Upper lobe of left lung (tissue), 6 donors: ENCODE measurements around the gene PRR33. TPM values are rescaled to one million over a fixed set of nuclear protein-coding genes. Genes with fewer than 3 reads are reported as not detected.

Experiments used
- ATAC-seq, 2 donors: fragments of 200-7000 bp; cut with Tn5 transposase; one replicate each; pipeline ENCODE4 v1.9.1; 2022; ENCODE audit warnings: mild to moderate bottlenecking in 2 of 2, moderate library complexity in 2 of 2; ENCODE audit not compliant: low FRiP score in 2 of 2
- DNase-seq, 2 donors: peaks; one replicate each; pipeline ENCODE4 v3.0.0-alpha.2; 2019 to 2020
- H3K27ac ChIP-seq, 4 donors: fragments of 200-600 bp; sonication (generic); one replicate each; pipeline ENCODE4 v1.5.1; 2016 to 2019
- H3K27me3 ChIP-seq, 4 donors: fragments of 200-600 bp; sonication (generic); one replicate each; pipeline ENCODE4 v1.5.1; 2017 to 2019
- H3K36me3 ChIP-seq, 4 donors: fragments of 200-600 bp; sonication (generic); one replicate each; pipeline ENCODE4 v1.5.1; 2016 to 2019
- H3K4me1 ChIP-seq, 4 donors: fragments of 200-600 bp; sonication (generic); one replicate each; pipeline ENCODE4 v1.5.1; 2018 to 2019
- H3K4me3 ChIP-seq, 4 donors: fragments of 200-600 bp; sonication (generic); one replicate each; pipeline ENCODE4 v1.5.1; 2017 to 2019; ENCODE audit warnings: mild to moderate bottlenecking in 2 of 4, moderate library complexity in 1 of 4
- H3K9me3 ChIP-seq, 4 donors: fragments of 200-600 bp; sonication (generic); one replicate each; pipeline ENCODE4 v1.5.1; 2018 to 2019
- EP300 ChIP-seq, 4 donors: sonication (generic); formaldehyde crosslinking; IDR thresholded peaks; one replicate each; pipeline ENCODE4 v1.5.1; 2017; ENCODE audit warnings: antibody characterized with exemption in 4 of 4, control low read depth in 2 of 4
- POLR2A ChIP-seq, 4 donors: fragments of 450-650 bp; IDR thresholded peaks; one replicate each; pipeline ENCODE4 v1.5.1; 2016 to 2017; ENCODE audit warnings: antibody characterized with exemption in 4 of 4, mild to moderate bottlenecking in 2 of 4
- POLR2AphosphoS5 ChIP-seq, 2 donors: sonication (generic); formaldehyde crosslinking; IDR thresholded peaks; one replicate each; pipeline ENCODE4 v1.5.1; 2017; ENCODE audit warnings: antibody characterized with exemption in 2 of 2
- WGBS, 2 donors: methylation state at CpG; one replicate each; pipeline ENCODE4 v1.1.5; 2017 to 2018; 5-methylcytosine and 5-hydroxymethylcytosine counted together
- total RNA-seq, 6 donors: library from RNA; depleted of rRNA in 4 of 6; stranded (reverse); fragments of >200 nt in 4 of 6; gene quantifications; one replicate each; pipeline versions ENCODE4 v1.1.0 to v1.2.1, GENCODE V29; 2016 to 2021
- TF ChIP-seq, protein P1 (sequence below), 6 experiments: fragments of 450-650 bp in 4 of 6; fragments of 200-600 bp in 2 of 6; sonication (generic) in 2 of 6; IDR thresholded peaks; one replicate each; pipeline ENCODE4 v1.5.1; 2016 to 2019; ENCODE audit warnings: antibody characterized with exemption in 6 of 6
- donor health status: DM: no; HTN: no; CAD: no; lungs with moderate emphysema.
- donor health status: DM: no; HTN: yes; CAD: no; lungs with severe emphysema.

The PRR33 gene
- total RNA-seq, 6 donors from 2014 or later, result not detected

DNA sequence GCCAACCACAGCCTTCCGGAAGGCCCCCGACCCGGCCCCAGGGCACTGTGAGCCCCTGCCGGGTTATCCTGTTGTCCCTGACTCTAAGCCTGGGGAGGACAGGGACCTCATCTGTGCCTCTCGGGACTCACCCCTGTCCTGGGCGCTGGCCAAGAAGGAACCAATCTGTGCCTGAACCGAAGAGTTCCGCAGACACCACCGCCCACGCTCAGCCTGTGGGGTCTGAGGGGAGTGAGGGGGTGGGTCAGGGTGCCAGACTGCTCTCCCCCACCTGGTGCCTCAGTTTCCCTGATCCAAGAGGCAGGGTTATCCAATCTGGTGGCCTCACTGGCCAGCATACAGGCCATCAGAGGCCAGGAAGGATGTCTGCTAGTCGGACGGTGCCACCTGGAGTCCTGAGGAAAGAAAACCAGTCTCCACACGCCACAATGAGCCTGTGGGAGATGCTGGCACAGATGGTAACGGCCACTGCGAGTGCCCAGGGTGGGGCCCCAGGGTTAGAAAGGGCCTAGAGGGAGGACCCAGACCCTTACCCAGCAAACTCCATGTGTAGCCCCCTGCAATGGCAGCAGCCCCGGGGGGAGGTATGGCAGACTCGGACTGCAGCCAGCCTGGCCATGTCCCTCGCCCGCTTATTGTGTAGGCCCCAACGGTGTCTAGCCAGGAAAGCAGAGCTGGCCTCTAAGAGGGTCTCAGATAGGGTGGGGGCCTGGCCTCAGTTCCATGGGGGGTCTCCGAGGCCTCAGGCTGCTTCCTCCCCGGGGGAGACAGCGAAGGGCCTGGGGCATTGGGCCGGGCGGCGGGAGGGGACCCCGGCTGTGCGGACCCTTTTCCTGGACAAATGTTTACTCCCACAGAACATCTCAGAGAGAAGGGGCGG lies 27.0 kb upstream of the PRR33 start:
- no peak overlapping the region for H3K27ac ChIP-seq
- peak in 1 of 2 donors; percentile 66 for DNase-seq
- ATAC-seq, result no peak

DNA sequence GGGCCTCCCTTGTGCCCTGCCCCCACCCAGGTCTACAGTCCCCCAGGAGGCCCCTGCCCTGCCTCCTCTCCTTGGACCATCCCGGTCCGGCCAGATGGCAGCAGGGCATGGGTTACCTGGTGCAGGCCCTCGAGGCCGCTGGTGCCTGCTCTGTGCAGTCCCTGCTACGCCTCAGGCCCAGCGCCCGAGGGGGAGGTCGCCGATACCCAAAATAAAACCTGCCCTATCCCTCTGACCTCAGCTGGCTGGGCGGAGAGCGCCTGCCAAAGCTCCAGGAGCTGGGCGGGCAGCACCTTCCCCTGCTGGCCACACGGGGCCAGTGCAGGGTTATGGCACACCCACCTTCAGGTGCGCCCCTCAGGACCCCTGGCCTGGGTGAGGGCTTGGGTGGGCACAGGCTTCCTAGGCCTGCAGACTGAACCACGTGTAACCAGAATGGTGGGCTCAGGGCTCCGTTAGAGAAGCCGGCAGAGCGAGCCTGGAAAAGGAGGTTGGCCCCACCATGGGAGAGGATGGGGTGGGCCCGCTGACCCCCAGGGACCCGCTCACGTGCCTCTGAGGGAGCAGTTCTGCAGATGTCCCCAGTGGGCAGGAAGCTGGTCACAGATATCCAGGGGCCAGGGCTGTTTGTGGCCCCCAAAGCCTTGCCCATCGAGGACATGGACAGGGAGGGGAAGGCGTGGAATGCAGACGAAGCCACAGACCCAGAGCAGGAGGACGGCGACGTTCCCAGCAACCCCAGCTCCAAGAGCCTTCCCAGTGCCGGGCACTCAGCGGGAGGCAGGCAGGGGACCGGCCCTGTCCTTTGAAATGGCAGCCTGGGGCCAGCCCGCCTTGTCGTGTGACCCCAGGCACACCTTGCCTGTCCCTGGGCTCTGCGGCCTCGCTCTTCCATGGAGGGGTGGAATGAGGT lies 26.1 kb upstream of the PRR33 start:
- WGBS, 2 donors, result 77% methylated on average over 19 to 33 of the region's 34 CpGs
- H3K27ac ChIP-seq, result no peak overlapping the region
- H3K4me3 ChIP-seq, result no peak overlapping the region
- DNase-seq (peak in 1 of 2 donors; percentile 73), ATAC-seq (peak in 1 of 2 donors; percentile 40)
- TF ChIP-seq, protein P1, sequence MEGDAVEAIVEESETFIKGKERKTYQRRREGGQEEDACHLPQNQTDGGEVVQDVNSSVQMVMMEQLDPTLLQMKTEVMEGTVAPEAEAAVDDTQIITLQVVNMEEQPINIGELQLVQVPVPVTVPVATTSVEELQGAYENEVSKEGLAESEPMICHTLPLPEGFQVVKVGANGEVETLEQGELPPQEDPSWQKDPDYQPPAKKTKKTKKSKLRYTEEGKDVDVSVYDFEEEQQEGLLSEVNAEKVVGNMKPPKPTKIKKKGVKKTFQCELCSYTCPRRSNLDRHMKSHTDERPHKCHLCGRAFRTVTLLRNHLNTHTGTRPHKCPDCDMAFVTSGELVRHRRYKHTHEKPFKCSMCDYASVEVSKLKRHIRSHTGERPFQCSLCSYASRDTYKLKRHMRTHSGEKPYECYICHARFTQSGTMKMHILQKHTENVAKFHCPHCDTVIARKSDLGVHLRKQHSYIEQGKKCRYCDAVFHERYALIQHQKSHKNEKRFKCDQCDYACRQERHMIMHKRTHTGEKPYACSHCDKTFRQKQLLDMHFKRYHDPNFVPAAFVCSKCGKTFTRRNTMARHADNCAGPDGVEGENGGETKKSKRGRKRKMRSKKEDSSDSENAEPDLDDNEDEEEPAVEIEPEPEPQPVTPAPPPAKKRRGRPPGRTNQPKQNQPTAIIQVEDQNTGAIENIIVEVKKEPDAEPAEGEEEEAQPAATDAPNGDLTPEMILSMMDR (IDR thresholded peaks at IDR 0.05), result peak; percentile 21 to 53 (median 40)
- no peak for TF ChIP-seq EP300 (IDR thresholded peaks at IDR 0.05)
- no peaks in the 10 kb centered on the region for H3K4me1 ChIP-seq
- H3K27me3 ChIP-seq, result no peaks in the 10 kb centered on the region
- no peaks in the 10 kb centered on the region for H3K36me3 ChIP-seq
- H3K9me3 ChIP-seq, result no peaks in the 10 kb centered on the region

More for the DNA sequence above, 27.0 kb upstream of the PRR33 start:
- H3K36me3 ChIP-seq, result no peaks in the 10 kb centered on the region
- H3K27me3 ChIP-seq, result no peaks in the 10 kb centered on the region
- no peak overlapping the region for H3K4me3 ChIP-seq
- no peaks in the 10 kb centered on the region for H3K9me3 ChIP-seq
- TF ChIP-seq EP300 (IDR thresholded peaks at IDR 0.05) (no peak), POLR2AphosphoS5 (IDR thresholded peaks at IDR 0.05) (no peak), POLR2A (IDR thresholded peaks at IDR 0.05) (no peak)
- TF ChIP-seq, protein P1 (IDR thresholded peaks at IDR 0.05), result no peak
- 89 to 91% methylated on average over 14 to 23 of the region's 29 CpGs for WGBS, 2 donors
- no peaks in the 10 kb centered on the region for H3K4me1 ChIP-seq

DNA sequence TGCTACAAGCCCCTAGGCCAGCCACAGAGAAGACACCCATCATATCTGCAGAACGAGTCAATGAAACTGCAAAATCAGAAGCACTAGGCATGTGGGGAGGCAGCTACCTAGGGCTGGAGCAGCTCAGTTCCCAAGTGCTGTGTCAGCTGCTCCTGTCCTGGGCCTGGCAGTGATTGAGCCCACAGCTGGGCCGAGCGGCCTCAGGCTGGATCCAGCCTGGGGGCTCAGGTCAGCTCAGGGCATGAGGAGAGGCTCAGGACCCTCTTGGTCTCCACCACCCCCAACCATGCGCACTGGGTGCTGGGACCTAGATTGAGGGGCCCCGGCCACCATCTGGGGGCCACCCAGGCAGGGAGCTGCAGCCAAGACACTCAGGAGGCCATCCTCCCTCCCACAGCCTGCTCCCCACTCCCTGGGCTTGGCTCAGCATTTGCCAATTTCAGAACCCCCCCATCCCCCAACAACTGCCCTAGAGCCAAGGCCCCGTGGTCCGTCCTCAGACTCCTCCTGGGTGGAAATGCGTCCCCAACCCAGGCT lies 25.4 kb upstream of the PRR33 start:
- Histone ChIP-seq H3K27ac (no peak overlapping the region), H3K36me3 (no peaks in the 10 kb centered on the region), H3K4me3 (no peak overlapping the region), H3K27me3 (no peaks in the 10 kb centered on the region), H3K9me3 (no peaks in the 10 kb centered on the region), H3K4me1 (no peaks in the 10 kb centered on the region)
- peak in 1 of 2 donors; percentile 48 for DNase-seq
- TF ChIP-seq EP300 (IDR thresholded peaks at IDR 0.05) (no peak), POLR2AphosphoS5 (IDR thresholded peaks at IDR 0.05) (no peak), POLR2A (IDR thresholded peaks at IDR 0.05) (no peak)
- TF ChIP-seq, protein P1 (IDR thresholded peaks at IDR 0.05), result no peak
- peak in 1 of 2 donors; percentile 22 for ATAC-seq
- 52 to 63% methylated on average over 4 to 8 of the region's 8 CpGs for WGBS, 2 donors

DNA sequence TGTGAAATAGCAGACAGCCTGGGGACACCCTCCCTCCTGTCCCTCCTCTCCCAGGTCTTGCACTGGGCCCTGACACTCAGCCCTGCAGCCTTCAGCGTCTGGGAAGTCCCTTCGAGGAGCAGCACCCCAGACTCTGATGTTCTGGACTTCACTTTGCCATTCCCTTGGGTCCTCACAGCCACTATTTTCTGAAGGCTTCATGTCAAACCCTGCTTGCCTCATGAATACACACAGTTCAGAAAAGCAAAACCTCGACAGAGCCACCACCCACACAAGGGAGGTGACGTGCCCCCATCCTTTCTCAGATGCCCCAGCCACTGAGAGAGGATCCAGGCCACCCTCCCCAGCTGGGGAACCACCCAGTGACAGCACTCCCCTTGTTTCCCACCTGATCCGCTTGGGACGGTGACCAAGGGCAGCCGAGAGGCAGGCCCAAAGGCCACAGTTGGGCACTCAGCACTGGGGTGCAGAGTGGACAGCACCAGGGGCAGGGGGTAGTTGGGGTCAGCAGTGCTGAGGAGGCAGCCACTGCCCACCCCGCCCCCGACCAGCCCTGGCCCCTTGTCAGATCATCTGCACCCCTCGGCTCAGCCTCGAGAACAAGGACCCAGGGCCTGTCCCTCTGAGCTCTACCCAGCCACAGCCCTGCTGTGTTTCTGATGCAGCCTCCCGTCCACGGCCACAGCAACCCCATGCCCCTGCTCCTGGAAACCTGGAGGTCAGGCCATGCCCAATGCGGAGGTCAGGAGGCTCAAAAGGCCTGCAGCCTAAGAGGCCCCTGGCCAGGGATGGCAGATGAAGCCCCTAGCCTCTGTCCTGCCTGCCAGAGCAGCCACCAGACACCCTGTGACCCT lies 24.7 kb upstream of the PRR33 start:
- Histone ChIP-seq H3K4me3 (no peak overlapping the region), H3K27me3 (no peaks in the 10 kb centered on the region), H3K4me1 (no peaks in the 10 kb centered on the region), H3K36me3 (no peaks in the 10 kb centered on the region), H3K9me3 (no peaks in the 10 kb centered on the region), H3K27ac (no peak overlapping the region)
- WGBS, 2 donors, result 83 to 85% methylated on average over 5 to 11 of the region's 14 CpGs
- TF ChIP-seq POLR2AphosphoS5 (IDR thresholded peaks at IDR 0.05), result no peak
- DNase-seq (peak in 1 of 2 donors; percentile 73), ATAC-seq (no peak)
